GM12878 (cell line): ENCODE measurements around the gene KIAA0825. TPM values are rescaled to one million over a fixed set of nuclear protein-coding genes. Genes with fewer than 3 reads are reported as not detected.

Experiments used
- ATAC-seq: fragments of 200-7000 bp; cut with Tn5 transposase; 3 replicates; pipeline ENCODE4 v1.9.1; 2020; ENCODE audit warnings: mild to moderate bottlenecking, moderate library complexity
- BruUV-seq: library from RNA; stranded (reverse); fragments of 400-500 nt; replicated peaks from 2 replicates; lab custom pipeline; 2021; lab: Mats Ljungman, UMichigan
- CTCF ChIA-PET: fragments of 300-600 bp; sonication (Branson Sonifier 250); formaldehyde crosslinking; extraction: SDS; loops from one replicate; lab custom pipeline; 2021; ENCODE audit warnings: inconsistent platforms; lab: Yijun Ruan, JAX
- POLR2A ChIA-PET: fragments of 350-600 bp; formaldehyde crosslinking; extraction: SDS; loops from one replicate; lab custom pipeline; 2021; ENCODE audit warnings: inconsistent platforms; lab: Charles Lee
- RAD21 ChIA-PET: fragments of 300-600 bp; sonication (Branson Sonifier 250); formaldehyde crosslinking; loops from one replicate; lab custom pipeline; 2023; ENCODE audit warnings: antibody characterized with exemption; ENCODE audit not compliant: unreplicated experiment; lab: Charles Lee
- SMC1A ChIA-PET: fragments of 300-600 bp; sonication (Branson Sonifier 250); formaldehyde crosslinking; loops from one replicate; lab custom pipeline; 2023; ENCODE audit not compliant: unreplicated experiment, uncharacterized antibody; lab: Charles Lee
- DNase-seq: peaks from one replicate; pipeline ENCODE4 v3.0.0-alpha.2; 2011; ENCODE audit warnings: low read depth, low spot score
- FAIRE-seq: peaks from 3 replicates; lab custom pipeline; 2011; peaks lifted over from hg19 to GRCh38; lab: Jason Lieb, UNC
- H2AFZ ChIP-seq: 2 replicates; pipeline ENCODE4 v1.6.0; 2011; ENCODE audit warnings: low read depth, low read length, control low read depth; ENCODE audit not compliant: control insufficient read depth
- H3K27ac ChIP-seq: 2 replicates; pipeline ENCODE4 v1.5.1; 2011; ENCODE audit warnings: control low read depth; ENCODE audit not compliant: control insufficient read depth, insufficient read depth
- H3K27me3 ChIP-seq, 2 experiments: replicated peaks in 1 of 2; 2 replicates each; pipeline versions ENCODE4 v1.6.0 to v1.6.1; 2011; ENCODE audit warnings: low read length in 1 of 2; ENCODE audit not compliant: control insufficient read depth in 2 of 2, insufficient read depth in 2 of 2
- H3K36me3 ChIP-seq, 2 experiments: 2 replicates each; pipeline ENCODE4 v1.5.1; 2011; ENCODE audit warnings: low read length in 1 of 2; ENCODE audit not compliant: control insufficient read depth in 2 of 2, insufficient read depth in 2 of 2
- H3K4me1 ChIP-seq: 2 replicates; pipeline ENCODE4 v1.6.1; 2011; ENCODE audit warnings: mild to moderate bottlenecking, low read length, moderate library complexity, mixed read lengths; ENCODE audit not compliant: control insufficient read depth, insufficient read depth
- H3K4me2 ChIP-seq: 2 replicates; pipeline ENCODE4 v1.6.0; 2011; ENCODE audit warnings: control low read depth; ENCODE audit not compliant: control insufficient read depth, insufficient read depth
- H3K4me3 ChIP-seq: fragments of 200-600 bp; sonication (generic); 2 replicates; pipeline ENCODE4 v1.5.1; 2016
- H3K79me2 ChIP-seq: 2 replicates; pipeline ENCODE4 v1.6.0; 2011; ENCODE audit warnings: low read length; ENCODE audit not compliant: control insufficient read depth, insufficient read depth
- H3K9ac ChIP-seq: 2 replicates; pipeline ENCODE4 v1.8.0; 2011; ENCODE audit warnings: low read length, control low read depth, mixed read lengths; ENCODE audit not compliant: control insufficient read depth, insufficient read depth
- H3K9me3 ChIP-seq: replicated peaks from 3 replicates; pipeline ENCODE4 v1.5.1; 2011; ENCODE audit warnings: mild to moderate bottlenecking, low read length; ENCODE audit not compliant: control insufficient read depth, insufficient read depth
- H4K20me1 ChIP-seq: 2 replicates; pipeline ENCODE4 v1.6.0; 2011; ENCODE audit not compliant: control insufficient read depth, insufficient read depth
- CREB1 ChIP-seq: IDR thresholded peaks from 2 replicates; pipeline ENCODE4 v1.6.1; 2012; ENCODE audit warnings: low read depth, mild to moderate bottlenecking, inconsistent platforms
- EZH2 ChIP-seq: IDR thresholded peaks from 2 replicates; pipeline ENCODE4 v1.6.1; 2012; ENCODE audit warnings: low read depth, mild to moderate bottlenecking, control low read depth, inconsistent platforms, low read length, borderline replicate concordance; ENCODE audit not compliant: control insufficient read depth
- WGBS: methylation state at CpG from one replicate; pipeline ENCODE4 v1.1.6; 2016; ENCODE audit warnings: low lambda C conversion rate; ENCODE audit not compliant: insufficient replicate concordance, insufficient coverage; ENCODE audit errors: missing lambda C conversion rate; 5-methylcytosine and 5-hydroxymethylcytosine counted together
- in situ Hi-C: fragments of 300-500 bp; cut with MboI; formaldehyde crosslinking; loops from 9 replicates; pipeline ENCODE4 v1.14.3; 2018; ENCODE audit warnings: mixed read lengths
- intact Hi-C: fragments of 100-400 bp; cut with micrococcal nuclease; formaldehyde crosslinking; loops from one replicate; pipeline ENCODE4 v1.14.2; 2022; ENCODE audit not compliant: unreplicated experiment
- polyA plus RNA-seq, 11 experiments: library from polyadenylated mRNA; depleted of rRNA in 4 of 11; unstranded in 6 of 11; stranded (reverse) in 5 of 11; fragments of >200 nt; fragmentation: Nextera tagmentation in 4 of 11; fragmentation: Illumina TruSeq in 1 of 11; extraction: Ambion mirVana in 4 of 11; extraction: Trizol in 1 of 11; gene quantifications; 1 replicate in 1 of 11; 2 replicates in 10 of 11; pipeline versions ENCODE4 v1.2.1 to v1.2.3, GENCODE V29; 2011 to 2016; ENCODE audit warnings: inconsistent platforms in 2 of 11, missing spikeins in 2 of 11, low read depth in 1 of 11
- total RNA-seq, 4 experiments: library from RNA; depleted of rRNA in 3 of 4; stranded (reverse); fragments of >200 nt in 3 of 4; fragmentation: Illumina TruSeq in 1 of 4; extraction: Trizol in 1 of 4; gene quantifications; 2 replicates each; pipeline versions ENCODE4 v1.2.1 to v1.2.3, GENCODE V29; 2013 to 2021
- TF ChIP-seq, protein P1 (sequence below): fragments of 450-650 bp; formaldehyde crosslinking; IDR thresholded peaks from 2 replicates; pipeline ENCODE4 v1.5.0; 2022; ENCODE audit warnings: mild to moderate bottlenecking, missing genetic modification characterization
- TF ChIP-seq, protein P2 (sequence below): fragments of 150-350 bp; IDR thresholded peaks from 2 replicates; pipeline ENCODE4 v1.6.1; 2014; ENCODE audit warnings: mild to moderate bottlenecking, low read depth, low read length

KIAA0825 gene
- total and polyA plus RNA-seq, 10 of the 15 experiments (the other 5 are each of a cell fraction or from before 2014, with no cell fraction given) = 0.55 to 1.9 (median 1.5) TPM

DNA sequence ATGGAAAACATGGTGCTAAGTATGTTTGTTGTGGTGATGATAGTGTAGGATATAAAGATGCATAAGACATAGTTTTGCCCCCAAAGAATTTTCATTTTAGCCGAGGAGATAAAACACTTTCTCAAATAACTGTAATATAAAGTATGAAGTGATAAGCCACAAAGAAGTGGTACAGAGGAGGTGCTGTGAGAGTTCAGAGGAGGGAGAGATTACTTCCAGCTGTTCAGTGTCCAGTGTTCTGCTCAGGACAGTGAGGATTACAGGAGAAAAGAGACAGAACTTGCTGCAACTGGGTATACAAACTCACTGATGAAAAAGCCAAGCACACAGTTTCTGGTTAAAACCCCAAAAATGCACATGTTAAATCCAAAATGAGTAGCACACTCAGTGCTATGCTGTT is 309.3 kb downstream of the KIAA0825 start (continued):
- TF ChIP-seq, protein P1, sequence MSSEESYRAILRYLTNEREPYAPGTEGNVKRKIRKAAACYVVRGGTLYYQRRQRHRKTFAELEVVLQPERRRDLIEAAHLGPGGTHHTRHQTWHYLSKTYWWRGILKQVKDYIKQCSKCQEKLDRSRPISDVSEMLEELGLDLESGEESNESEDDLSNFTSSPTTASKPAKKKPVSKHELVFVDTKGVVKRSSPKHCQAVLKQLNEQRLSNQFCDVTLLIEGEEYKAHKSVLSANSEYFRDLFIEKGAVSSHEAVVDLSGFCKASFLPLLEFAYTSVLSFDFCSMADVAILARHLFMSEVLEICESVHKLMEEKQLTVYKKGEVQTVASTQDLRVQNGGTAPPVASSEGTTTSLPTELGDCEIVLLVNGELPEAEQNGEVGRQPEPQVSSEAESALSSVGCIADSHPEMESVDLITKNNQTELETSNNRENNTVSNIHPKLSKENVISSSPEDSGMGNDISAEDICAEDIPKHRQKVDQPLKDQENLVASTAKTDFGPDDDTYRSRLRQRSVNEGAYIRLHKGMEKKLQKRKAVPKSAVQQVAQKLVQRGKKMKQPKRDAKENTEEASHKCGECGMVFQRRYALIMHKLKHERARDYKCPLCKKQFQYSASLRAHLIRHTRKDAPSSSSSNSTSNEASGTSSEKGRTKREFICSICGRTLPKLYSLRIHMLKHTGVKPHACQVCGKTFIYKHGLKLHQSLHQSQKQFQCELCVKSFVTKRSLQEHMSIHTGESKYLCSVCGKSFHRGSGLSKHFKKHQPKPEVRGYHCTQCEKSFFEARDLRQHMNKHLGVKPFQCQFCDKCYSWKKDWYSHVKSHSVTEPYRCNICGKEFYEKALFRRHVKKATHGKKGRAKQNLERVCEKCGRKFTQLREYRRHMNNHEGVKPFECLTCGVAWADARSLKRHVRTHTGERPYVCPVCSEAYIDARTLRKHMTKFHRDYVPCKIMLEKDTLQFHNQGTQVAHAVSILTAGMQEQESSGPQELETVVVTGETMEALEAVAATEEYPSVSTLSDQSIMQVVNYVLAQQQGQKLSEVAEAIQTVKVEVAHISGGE (CRISPR knock-in tag) = no peak
- TF ChIP-seq CREB1 = no peak
- TF ChIP-seq, all 136 proteins: peak for 0

DNA sequence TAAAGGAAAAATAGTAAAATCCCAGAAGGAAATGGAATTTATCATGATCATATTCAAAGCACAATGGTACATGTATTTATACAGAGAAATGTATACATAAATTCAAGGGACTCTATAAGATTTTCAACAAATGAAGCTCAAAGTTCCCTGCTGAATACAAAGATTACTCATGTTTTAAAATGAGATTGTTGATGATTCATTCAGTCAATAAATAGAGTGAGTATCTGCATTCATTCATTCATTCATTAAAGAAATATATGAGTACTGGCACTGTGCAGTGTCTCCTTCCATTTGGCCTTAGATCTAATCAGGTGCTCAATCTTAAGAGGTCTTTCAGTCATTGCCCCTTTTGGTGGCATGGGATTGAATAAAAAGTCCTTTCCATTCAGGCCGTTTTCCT is 310.0 kb downstream of the KIAA0825 start:
- ChIA-PET RAD21 (no interaction called here), CTCF (interaction anchor here (1.0 kb wide), 1 partner anchor 14 kb away, joined by 3 read pairs; no protein-coding TSS in a partner anchor), POLR2A (no interaction called here), SMC1A (interaction anchor here (1.0 kb wide), 1 partner anchor 30 kb away, joined by 3 read pairs; no protein-coding TSS in a partner anchor)
- Histone ChIP-seq H3K4me1 (no peaks in the 10 kb centered on the region), H3K9ac (no peak overlapping the region), H3K27ac (no peak overlapping the region), H3K36me3 (no peaks in the 10 kb centered on the region), H3K9me3 (no peaks in the 10 kb centered on the region), H4K20me1 (no peaks in the 10 kb centered on the region), H3K4me2 (no peak overlapping the region), H2AFZ (no peak overlapping the region), H3K79me2 (no peaks in the 10 kb centered on the region), H3K4me3 (no peak overlapping the region), H3K27me3 (no peaks in the 10 kb centered on the region)
- DNase-seq (no peak), FAIRE-seq (no peak), ATAC-seq (no peak)
- in situ Hi-C loops = no loop called here
- TF ChIP-seq, protein P2, sequence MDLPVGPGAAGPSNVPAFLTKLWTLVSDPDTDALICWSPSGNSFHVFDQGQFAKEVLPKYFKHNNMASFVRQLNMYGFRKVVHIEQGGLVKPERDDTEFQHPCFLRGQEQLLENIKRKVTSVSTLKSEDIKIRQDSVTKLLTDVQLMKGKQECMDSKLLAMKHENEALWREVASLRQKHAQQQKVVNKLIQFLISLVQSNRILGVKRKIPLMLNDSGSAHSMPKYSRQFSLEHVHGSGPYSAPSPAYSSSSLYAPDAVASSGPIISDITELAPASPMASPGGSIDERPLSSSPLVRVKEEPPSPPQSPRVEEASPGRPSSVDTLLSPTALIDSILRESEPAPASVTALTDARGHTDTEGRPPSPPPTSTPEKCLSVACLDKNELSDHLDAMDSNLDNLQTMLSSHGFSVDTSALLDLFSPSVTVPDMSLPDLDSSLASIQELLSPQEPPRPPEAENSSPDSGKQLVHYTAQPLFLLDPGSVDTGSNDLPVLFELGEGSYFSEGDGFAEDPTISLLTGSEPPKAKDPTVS = no peak
- no peak for TF ChIP-seq EZH2
- BruUV-seq = no TSS peak
- 0% methylated on average over 1 of the region's 1 CpG for WGBS
- intact Hi-C loops = no loop called here
